Activated CD4-positive, alpha-beta T cell treated with anti-CD3 and anti-CD28 coated beads, Interleukin-2, Interleukin-6, amounts not matched to agents 100 ng/mL and 50 ng/mL, durations not matched to agents 16 hours and 8 hours (primary cell): ENCODE data around the gene HTR2A.
A peak's percentile ranks its signal among the peaks of the same experiment; 100 is the strongest.
"Not testable (repeated sequence)": the region's sequence is repeated elsewhere in the genome, so short reads cannot be mapped to it uniquely, and the experiment has no call there.

Source experiments
- DNase-seq: peaks from one replicate; pipeline ENCODE4 v3.0.0-alpha.2; 2020

HTR2A gene

DNA sequence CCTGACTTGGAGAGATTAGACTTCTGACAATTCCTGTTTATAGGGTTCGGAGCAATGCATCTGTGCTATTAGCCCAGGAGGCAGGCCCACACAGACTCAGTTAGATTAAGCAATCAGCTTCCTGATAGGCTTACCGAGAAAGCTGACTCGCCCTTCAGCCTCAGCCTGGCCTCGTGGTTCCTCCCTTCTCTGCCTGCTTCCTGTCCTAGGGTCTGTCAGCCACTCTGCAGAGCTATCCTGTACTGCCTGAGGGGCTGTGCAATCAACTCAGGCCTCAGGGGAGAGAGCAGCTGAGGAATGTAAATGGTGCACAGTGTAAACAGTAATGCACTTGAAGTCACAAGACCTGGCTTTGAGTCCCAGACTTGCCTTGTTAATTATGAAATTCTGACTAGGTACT, 30.7 kb downstream of the HTR2A start:
- peak; percentile 19 for DNase-seq

DNA sequence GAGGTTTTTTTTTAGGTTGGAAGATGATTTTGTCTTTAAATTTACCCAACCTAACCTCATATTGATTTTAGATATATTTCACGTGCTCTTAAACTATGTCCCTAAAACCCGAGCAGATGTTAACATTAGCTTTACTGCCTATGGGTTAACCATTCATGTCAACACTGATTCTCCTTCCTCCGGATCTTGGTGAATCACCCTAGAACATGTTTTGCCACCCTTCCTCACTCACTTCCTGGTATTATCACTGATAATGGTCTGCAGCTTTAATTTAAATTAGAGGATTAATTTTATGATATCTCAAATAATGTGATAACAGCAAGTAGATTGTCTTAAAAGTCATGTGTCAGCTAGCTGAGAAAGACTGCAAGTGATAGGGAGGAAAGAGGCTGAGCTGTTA, 31.9 kb downstream of the HTR2A start:
- DNase-seq = no peak

- no peak for DNase-seq
These were observed 34.9 kb downstream of the HTR2A start for GRCh38 chr13:46861959-46862358.

GRCh38 chr13:46860722-46861121, 36.1 kb downstream of the HTR2A start:
- no peak for DNase-seq

- DNase-seq = no peak
These were observed 38.1 kb downstream of the HTR2A start for GRCh38 chr13:46858776-46859175.

DNA sequence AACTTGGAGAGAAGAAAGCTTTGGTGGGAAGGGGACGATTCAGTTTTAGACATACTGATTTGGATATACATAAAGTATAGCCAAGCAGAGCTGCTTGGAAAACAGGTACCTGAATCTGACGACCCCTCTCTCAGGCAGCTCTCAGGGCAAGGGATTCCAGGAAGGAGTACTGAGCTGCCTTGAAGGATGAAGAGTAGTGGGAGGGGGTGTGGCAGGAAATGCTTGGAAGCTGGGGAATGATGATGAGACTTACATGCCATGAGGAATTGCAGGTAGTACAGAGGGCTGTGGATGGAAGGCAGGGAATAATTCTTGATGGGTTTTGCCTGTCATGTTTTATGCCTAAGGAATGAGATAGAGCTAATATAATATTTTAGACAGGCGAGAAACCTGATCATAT, 38.7 kb downstream of the HTR2A start:
- no peak for DNase-seq

DNA sequence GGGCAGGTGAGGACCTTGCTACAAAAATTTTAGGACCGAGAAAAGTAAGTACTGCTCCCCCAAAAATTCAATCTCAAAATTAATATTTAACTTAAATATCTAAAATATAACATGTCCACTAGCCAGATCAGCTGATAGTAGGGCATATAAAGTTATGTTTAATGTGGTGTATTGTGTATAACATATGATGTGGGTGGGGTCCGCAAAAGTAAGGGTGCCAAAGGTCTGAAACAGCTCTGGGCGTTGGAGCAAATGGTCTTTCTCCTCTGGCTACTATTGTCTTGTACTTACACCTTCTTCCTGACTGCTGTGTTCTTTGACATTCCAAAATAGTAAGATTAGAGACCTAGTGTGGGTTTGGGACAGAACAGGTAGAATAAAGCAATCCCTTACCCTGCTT, 41.2 kb downstream of the HTR2A start:
- DNase-seq = no peak

- no peak for DNase-seq
These were observed 41.7 kb downstream of the HTR2A start for GRCh38 chr13:46855166-46855565.

GRCh38 chr13:46852168-46852567, 44.7 kb downstream of the HTR2A start:
- DNase-seq = no peak

DNA sequence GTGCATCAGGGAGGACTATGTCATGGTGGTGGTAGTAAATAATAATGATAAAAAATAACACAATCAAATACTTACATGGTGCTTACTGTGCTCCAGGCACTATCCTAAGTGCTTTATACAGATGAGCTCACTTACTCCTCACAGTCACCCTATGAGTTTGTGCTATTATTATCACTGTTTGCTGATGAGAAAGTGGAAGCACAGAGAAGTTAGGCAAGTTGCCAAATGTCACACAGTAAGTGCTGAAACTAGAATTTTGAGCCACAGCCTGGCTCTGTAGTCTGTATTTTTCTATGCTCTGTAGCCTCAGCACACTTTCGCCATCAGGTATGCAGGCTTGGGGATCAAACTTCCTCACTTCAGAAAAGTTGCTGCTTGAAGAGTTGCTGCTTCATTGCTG, 46.6 kb downstream of the HTR2A start:
- DNase-seq = no peak

DNA sequence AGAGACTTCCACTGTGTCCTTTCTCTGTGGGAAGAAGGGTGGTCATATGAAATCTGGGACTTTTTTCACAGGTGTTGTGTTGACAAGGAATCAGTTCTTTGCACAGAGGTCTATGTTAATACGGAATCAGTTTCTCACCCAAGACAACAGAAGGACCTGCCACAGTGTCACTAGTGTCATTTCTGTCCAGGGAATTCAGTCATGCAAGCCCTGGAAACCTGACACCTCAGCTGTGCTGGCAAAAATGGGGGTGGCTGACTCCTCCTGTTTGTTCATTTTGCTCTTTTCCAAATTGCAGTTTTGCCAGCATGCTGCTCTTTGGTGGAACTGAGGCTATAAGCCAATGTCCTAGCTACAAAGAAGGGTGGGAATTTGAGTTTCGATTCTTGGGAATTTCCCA, 50.1 kb downstream of the HTR2A start:
- DNase-seq = no peak

- no peak for DNase-seq
These were observed 51.7 kb downstream of the HTR2A start for GRCh38 chr13:46845146-46845545.

DNA sequence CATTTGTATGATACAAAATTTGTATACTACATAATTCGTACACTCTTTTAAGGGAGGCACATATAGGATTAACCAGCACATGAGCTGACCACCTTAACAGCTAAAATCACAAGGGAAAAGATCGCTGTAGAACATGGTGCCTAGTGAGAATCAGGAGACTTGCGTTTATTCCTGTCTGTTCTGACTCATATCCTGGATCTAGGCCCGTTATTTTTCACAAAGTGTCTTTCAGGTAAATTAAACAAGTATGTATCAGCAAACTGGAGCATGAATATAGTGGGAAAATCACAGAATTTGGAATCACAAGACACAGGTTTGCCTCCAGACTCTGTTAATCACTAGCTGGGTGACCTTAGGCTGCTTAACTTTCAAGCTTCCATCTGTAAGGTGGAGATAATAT, 52.4 kb downstream of the HTR2A start:
- no peak for DNase-seq

GRCh38 chr13:46839399-46839798, 57.5 kb downstream of the HTR2A start:
- no peak for DNase-seq

GRCh38 chr13:46834657-46835056, 62.2 kb downstream of the HTR2A start:
- DNase-seq = no peak

GRCh38 chr13:46831588-46832194, 65.2 kb downstream of the HTR2A start:
- peak; percentile 54 for DNase-seq

GRCh38 chr13:46830405-46831005, 66.3 kb downstream of the HTR2A start:
- DNase-seq = no peak

DNA sequence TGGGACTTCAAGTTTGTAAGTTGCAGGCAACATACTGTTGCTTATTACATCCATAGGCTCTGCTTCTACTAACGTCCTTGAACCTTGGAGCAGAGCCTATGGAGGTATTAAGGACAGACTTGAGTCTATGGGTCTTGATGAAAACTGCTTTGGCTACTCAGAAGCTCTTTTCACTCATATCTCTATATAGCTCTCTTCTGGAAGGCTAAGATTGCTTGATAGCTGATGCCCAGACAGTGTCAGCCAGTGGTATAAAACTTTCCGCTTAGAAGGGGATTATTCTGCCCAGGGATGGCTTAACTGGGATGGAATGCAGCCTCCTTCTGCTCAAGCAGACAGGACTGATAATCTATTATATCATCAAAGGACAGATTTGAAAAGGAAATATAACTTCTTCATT, 74.3 kb downstream of the HTR2A start:
- DNase-seq = no peak

GRCh38 chr13:46817838-46818476, 78.9 kb downstream of the HTR2A start:
- DNase-seq = no peak

GRCh38 chr13:46817095-46817494, 79.8 kb downstream of the HTR2A start:
- no peak for DNase-seq

- no peak for DNase-seq
These were observed 80.5 kb downstream of the HTR2A start for GRCh38 chr13:46816371-46816770.

- no peak for DNase-seq
These were observed 84.5 kb downstream of the HTR2A start for GRCh38 chr13:46812301-46812797.

- DNase-seq = no peak
These were observed 86.4 kb downstream of the HTR2A start for GRCh38 chr13:46810440-46810839.

DNA sequence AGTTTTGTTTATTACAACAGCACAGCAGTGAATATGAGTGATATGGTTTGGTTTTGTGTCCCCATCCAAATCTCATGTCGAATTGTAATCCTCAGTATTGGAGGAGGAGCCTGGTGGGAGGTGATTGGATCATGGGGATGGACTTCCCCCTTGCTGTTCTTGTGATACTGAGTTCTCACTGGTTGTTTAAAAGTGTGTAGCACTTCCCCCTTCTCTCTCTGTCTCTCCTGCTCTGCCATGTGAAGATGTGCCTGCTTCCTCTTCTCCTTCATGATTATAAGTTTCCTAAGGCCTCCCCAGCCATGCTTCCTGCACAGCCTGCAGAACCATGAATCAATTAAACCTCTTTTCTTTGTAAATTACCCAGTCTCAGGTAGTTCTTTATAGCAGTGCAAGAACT, 91.9 kb downstream of the HTR2A start:
- DNase-seq = not testable (repeated sequence)

- DNase-seq = no peak
These were observed 92.5 kb downstream of the HTR2A start for GRCh38 chr13:46804391-46804815.
